Type B pancreatic cell (in vitro differentiated cells): Measurements from ENCODE around the gene C1orf141. TPM values are rescaled to one million over a fixed set of nuclear protein-coding genes. Genes with fewer than 3 reads are reported as not detected.

Experiments
- DNase-seq: peaks from one replicate; pipeline ENCODE4 v3.0.0; 2021; ENCODE audit warnings: mixed read lengths; ENCODE audit not compliant: unreplicated experiment; ENCODE audit errors: extremely low spot score
- H3K27ac Mint-ChIP-seq: 2 replicates; pipeline ENCODE4 v1.8.0; 2021; ENCODE audit warnings: mild to moderate bottlenecking, mixed read lengths
- H3K27me3 Mint-ChIP-seq: 2 replicates; pipeline ENCODE4 v1.8.0; 2021; ENCODE audit warnings: mixed read lengths
- H3K36me3 Mint-ChIP-seq: 2 replicates; pipeline ENCODE4 v1.8.0; 2021; ENCODE audit warnings: mixed read lengths
- H3K4me1 Mint-ChIP-seq: one replicate; pipeline ENCODE4 v1.8.0; 2021; ENCODE audit warnings: mixed read lengths; ENCODE audit not compliant: unreplicated experiment
- H3K4me3 Mint-ChIP-seq: 2 replicates; pipeline ENCODE4 v1.8.0; 2021; ENCODE audit warnings: mild to moderate bottlenecking, mixed read lengths
- H3K9me3 Mint-ChIP-seq: 2 replicates; pipeline ENCODE4 v1.8.0; 2021; ENCODE audit warnings: mixed read lengths
- total RNA-seq: library from RNA; stranded (reverse); gene quantifications from 2 replicates; pipeline ENCODE4 v1.2.1, GENCODE V29; 2021; ENCODE audit warnings: low replicate concordance
- TF ChIP-seq, protein P1 (sequence below): fragments of 200-600 bp; sonication (generic); conservative IDR thresholded peaks from 2 replicates; pipeline ENCODE4 v1.5.0; 2021; ENCODE audit warnings: antibody characterized with exemption, mild to moderate bottlenecking

C1orf141 gene
- total RNA-seq, 1 donor from 2014 or later: not detected

- peaks cover 16% of the 10 kb centered on the region for H3K4me1 Mint-ChIP-seq
- peak overlapping the region; percentile 75 for H3K27ac Mint-ChIP-seq
- peak; percentile 71 for DNase-seq
- peak overlapping the region; percentile 91 for H3K4me3 Mint-ChIP-seq
- peaks cover 2% of the 10 kb centered on the region for H3K27me3 Mint-ChIP-seq
- peaks cover 7% of the 10 kb centered on the region for H3K36me3 Mint-ChIP-seq
- TF ChIP-seq, protein P1, sequence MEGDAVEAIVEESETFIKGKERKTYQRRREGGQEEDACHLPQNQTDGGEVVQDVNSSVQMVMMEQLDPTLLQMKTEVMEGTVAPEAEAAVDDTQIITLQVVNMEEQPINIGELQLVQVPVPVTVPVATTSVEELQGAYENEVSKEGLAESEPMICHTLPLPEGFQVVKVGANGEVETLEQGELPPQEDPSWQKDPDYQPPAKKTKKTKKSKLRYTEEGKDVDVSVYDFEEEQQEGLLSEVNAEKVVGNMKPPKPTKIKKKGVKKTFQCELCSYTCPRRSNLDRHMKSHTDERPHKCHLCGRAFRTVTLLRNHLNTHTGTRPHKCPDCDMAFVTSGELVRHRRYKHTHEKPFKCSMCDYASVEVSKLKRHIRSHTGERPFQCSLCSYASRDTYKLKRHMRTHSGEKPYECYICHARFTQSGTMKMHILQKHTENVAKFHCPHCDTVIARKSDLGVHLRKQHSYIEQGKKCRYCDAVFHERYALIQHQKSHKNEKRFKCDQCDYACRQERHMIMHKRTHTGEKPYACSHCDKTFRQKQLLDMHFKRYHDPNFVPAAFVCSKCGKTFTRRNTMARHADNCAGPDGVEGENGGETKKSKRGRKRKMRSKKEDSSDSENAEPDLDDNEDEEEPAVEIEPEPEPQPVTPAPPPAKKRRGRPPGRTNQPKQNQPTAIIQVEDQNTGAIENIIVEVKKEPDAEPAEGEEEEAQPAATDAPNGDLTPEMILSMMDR: no peak
- H3K9me3 Mint-ChIP-seq: no peaks in the 10 kb centered on the region
Observed at GRCh38 chr1:67052741-67053534, 81.8 kb downstream of the C1orf141 start.

DNA sequence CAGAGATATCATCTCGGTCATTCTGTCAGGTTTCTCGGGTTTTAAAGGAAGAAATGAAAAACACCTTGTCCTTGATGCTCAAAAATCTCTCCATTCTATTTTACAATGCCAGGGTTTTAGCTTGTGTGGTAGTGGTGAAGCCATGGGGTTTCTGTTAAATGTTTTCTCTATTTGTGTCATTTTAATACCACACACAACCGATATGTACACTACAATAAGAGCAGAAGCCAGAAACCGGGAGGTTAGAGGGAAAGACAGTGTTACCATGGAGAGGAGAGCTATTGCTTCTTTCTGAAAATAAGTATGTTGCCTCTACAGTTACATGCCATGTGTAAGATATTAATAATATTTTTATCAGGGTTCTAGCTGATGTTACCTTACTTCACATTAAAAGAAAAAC is 83.6 kb downstream of the C1orf141 start:
- H3K9me3 Mint-ChIP-seq: no peaks in the 10 kb centered on the region
- peaks cover 7% of the 10 kb centered on the region for H3K36me3 Mint-ChIP-seq
- no peak overlapping the region for H3K27ac Mint-ChIP-seq

DNA sequence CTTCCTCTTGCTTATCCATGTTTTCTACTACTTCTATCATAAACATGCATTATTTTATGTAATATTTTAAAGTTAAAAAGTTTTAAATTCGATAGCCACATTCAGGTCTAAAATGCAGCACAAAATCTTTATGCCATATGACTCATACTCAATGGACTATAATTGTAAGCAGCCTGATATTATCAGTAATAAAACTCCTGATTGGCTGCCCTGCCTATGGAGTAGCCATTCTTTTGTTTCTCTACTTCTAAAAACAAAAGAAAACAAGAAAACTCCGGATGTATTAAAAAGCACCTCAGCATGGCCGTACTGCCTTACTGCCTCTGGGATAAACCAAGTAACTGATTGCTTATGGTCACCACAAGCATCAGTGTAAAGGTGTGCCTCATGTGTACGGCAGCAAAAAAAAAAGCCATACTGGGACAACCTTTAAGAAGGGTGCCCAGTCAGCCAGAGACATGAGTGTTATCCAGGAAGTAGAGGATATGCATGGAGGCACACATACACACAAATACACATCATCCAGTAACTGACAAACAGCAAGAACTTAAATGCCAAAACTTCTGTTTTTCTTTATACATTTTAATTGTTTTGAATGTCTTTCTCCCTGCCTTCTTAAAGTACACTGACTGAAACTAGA is 90.0 kb downstream of the C1orf141 start:
- Mint-ChIP-seq H3K9me3 (no peaks in the 10 kb centered on the region), H3K27ac (no peak overlapping the region), H3K4me3 (no peak overlapping the region), H3K36me3 (peaks cover 26% of the 10 kb centered on the region), H3K27me3 (no peaks in the 10 kb centered on the region), H3K4me1 (no peaks in the 10 kb centered on the region)
- DNase-seq: no peak
- TF ChIP-seq, protein P1: no peak

More for the DNA sequence above, 83.6 kb downstream of the C1orf141 start:
- H3K4me3 Mint-ChIP-seq: peak overlapping the region; percentile 19
- DNase-seq: no peak
- TF ChIP-seq, protein P1: no peak
- H3K27me3 Mint-ChIP-seq: peaks cover 2% of the 10 kb centered on the region
- peaks cover 16% of the 10 kb centered on the region for H3K4me1 Mint-ChIP-seq

GRCh38 chr1:67043366-67043765 is 91.4 kb downstream of the C1orf141 start:
- H3K9me3 Mint-ChIP-seq: no peaks in the 10 kb centered on the region
- peaks cover 34% of the 10 kb centered on the region for H3K36me3 Mint-ChIP-seq
- no peaks in the 10 kb centered on the region for H3K4me1 Mint-ChIP-seq
- no peak overlapping the region for H3K4me3 Mint-ChIP-seq
- no peaks in the 10 kb centered on the region for H3K27me3 Mint-ChIP-seq
- H3K27ac Mint-ChIP-seq: no peak overlapping the region
- DNase-seq: no peak
- TF ChIP-seq, protein P1: no peak

Other genes with a start within 250 kb of the C1orf141 start
- 7.6 and 20.1 TPM in 2 replicates for gene DNAI4, start 210.1 kb downstream of the C1orf141 start, total RNA-seq
- gene MIER1, start 210.0 kb downstream of the C1orf141 start, total RNA-seq: 25.6 and 27.8 TPM in 2 replicates
- gene SLC35D1, start 80.8 kb downstream of the C1orf141 start, total RNA-seq: 10.0 and 13.0 TPM in 2 replicates
- 0.14 TPM in 1 of 2 replicates, not detected in the other for gene IL23R, start 31.5 kb upstream of the C1orf141 start, total RNA-seq
- gene IL12RB2, start 172.9 kb upstream of the C1orf141 start, total RNA-seq: 0.46 and 0.69 TPM in 2 replicates